DMS 273 treated with DMSO at 0.1 percent for 48 hours (cell line): ENCODE results near the gene VAMP4.
"Not testable (repeated sequence)": the region's sequence is repeated elsewhere in the genome, so short reads cannot be mapped to it uniquely, and the experiment has no call there.

Experiments
- DNase-seq: peaks from one replicate; lab custom pipeline; 2025; lab: John Stamatoyannopoulos, UW

The VAMP4 gene

GRCh38 chr1:171751221-171751620 is 9.4 kb upstream of the VAMP4 start:
- DNase-seq, result no peak

- DNase-seq, result no peak
Measured at GRCh38 chr1:171748651-171749050, 6.8 kb upstream of the VAMP4 start.

GRCh38 chr1:171744986-171745385 is 3.1 kb upstream of the VAMP4 start:
- DNase-seq, result no peak

GRCh38 chr1:171743081-171743870 is 1.4 kb upstream of the VAMP4 start:
- DNase-seq, result peak; percentile 41

GRCh38 chr1:171742577-171742922 is 685 bp upstream of the VAMP4 start:
- DNase-seq, result peak; percentile 72

GRCh38 chr1:171740987-171741871 is 636 bp downstream of the VAMP4 start:
- DNase-seq, result peak; percentile 20

GRCh38 chr1:171740356-171740863 is 1.5 kb downstream of the VAMP4 start:
- DNase-seq, result no peak

GRCh38 chr1:171739656-171740055 is 2.2 kb downstream of the VAMP4 start:
- DNase-seq, result no peak

GRCh38 chr1:171738911-171739310 is 3.0 kb downstream of the VAMP4 start:
- DNase-seq, result no peak

GRCh38 chr1:171736196-171736595 is 5.7 kb downstream of the VAMP4 start:
- DNase-seq, result no peak

- DNase-seq, result no peak
Measured at GRCh38 chr1:171730052-171730451, 11.8 kb downstream of the VAMP4 start.

- peak; percentile 6 for DNase-seq
Measured at GRCh38 chr1:171727778-171728177, 14.1 kb downstream of the VAMP4 start.

GRCh38 chr1:171723180-171723579 is 18.7 kb downstream of the VAMP4 start:
- not testable (repeated sequence) for DNase-seq

GRCh38 chr1:171718848-171719247 is 23.0 kb downstream of the VAMP4 start:
- DNase-seq, result no peak

GRCh38 chr1:171718216-171718615 is 23.6 kb downstream of the VAMP4 start:
- no peak for DNase-seq

- no peak for DNase-seq
Measured at GRCh38 chr1:171717062-171717718, 24.7 kb downstream of the VAMP4 start.

- DNase-seq, result no peak
Measured at GRCh38 chr1:171716616-171717015, 25.2 kb downstream of the VAMP4 start.

- peak; percentile 3 for DNase-seq
Measured at GRCh38 chr1:171715813-171716251, 26.0 kb downstream of the VAMP4 start.

- no peak for DNase-seq
Measured at GRCh38 chr1:171712341-171712740, 29.5 kb downstream of the VAMP4 start.

GRCh38 chr1:171711643-171712042 is 30.2 kb downstream of the VAMP4 start:
- no peak for DNase-seq

- no peak for DNase-seq
Measured at GRCh38 chr1:171707583-171707982, 34.3 kb downstream of the VAMP4 start.

GRCh38 chr1:171702598-171702997 is 39.3 kb downstream of the VAMP4 start:
- no peak for DNase-seq
